IPS-NIHi11 (cell line): ENCODE measurements around the gene NRK.
"Not testable (repeated sequence)": the region's sequence is repeated elsewhere in the genome, so short reads cannot be mapped to it uniquely, and the experiment has no call there.

Experiments
- DNase-seq: peaks from one replicate; pipeline ENCODE4 v3.0.0; 2012; ENCODE audit warnings: mixed read lengths, low spot score

NRK gene

GRCh38 chrX:105880491-105880890 lies 58.2 kb downstream of the NRK start:
- DNase-seq: no peak

- no peak for DNase-seq
Observed at GRCh38 chrX:105882581-105883275, 60.4 kb downstream of the NRK start.

- DNase-seq: no peak
Observed at GRCh38 chrX:105894721-105895120, 72.4 kb downstream of the NRK start.

- no peak for DNase-seq
Observed at GRCh38 chrX:105909576-105909975, 87.2 kb downstream of the NRK start.

GRCh38 chrX:105910563-105911105 lies 88.3 kb downstream of the NRK start:
- no peak for DNase-seq

- DNase-seq: no peak
Observed at GRCh38 chrX:105945266-105945665, 122.9 kb downstream of the NRK start.

- no peak for DNase-seq
Observed at GRCh38 chrX:105969487-105969886, 147.1 kb downstream of the NRK start.

GRCh38 chrX:105972690-105973386 lies 150.5 kb downstream of the NRK start:
- DNase-seq: no peak

GRCh38 chrX:105973387-105973739 lies 151.0 kb downstream of the NRK start:
- DNase-seq: peak; percentile 2

- no peak for DNase-seq
Observed at GRCh38 chrX:105975382-105975781, 153.0 kb downstream of the NRK start.

GRCh38 chrX:105981772-105982485 lies 159.6 kb downstream of the NRK start:
- DNase-seq: no peak

GRCh38 chrX:105988487-105988886 lies 166.1 kb downstream of the NRK start:
- not testable (repeated sequence) for DNase-seq

GRCh38 chrX:105999294-105999693 lies 177.0 kb downstream of the NRK start:
- no peak for DNase-seq

- no peak for DNase-seq
Observed at GRCh38 chrX:106000203-106000602, 177.9 kb downstream of the NRK start.

- not testable (repeated sequence) for DNase-seq
Observed at GRCh38 chrX:106000609-106001008, 178.3 kb downstream of the NRK start.

GRCh38 chrX:106005684-106006083 lies 183.3 kb downstream of the NRK start:
- DNase-seq: no peak

- no peak for DNase-seq
Observed at GRCh38 chrX:106007815-106008214, 185.5 kb downstream of the NRK start.
